ENCODE data around the gene SYCP2.

DNA sequence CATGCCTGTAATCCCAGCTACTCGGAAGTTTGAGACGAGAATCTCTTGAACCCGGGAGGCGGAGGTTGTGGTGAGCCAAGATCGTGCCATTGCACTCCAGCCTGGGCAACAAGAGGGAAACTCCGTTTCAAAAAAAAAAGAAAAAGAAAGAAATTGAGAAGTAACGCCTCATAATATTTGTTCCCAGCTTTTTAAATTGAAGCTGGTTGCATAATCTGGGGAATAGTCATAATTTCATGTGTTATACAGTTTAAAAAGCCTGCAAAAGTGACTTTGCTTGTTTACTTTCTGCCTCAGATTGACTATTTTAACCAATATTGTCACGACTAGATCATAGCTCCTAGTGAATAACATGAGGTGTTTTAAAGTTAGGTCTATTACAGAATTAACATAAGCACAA is 13.9 kb upstream of the SYCP2 start:
- TF ChIP-seq, protein P1, sequence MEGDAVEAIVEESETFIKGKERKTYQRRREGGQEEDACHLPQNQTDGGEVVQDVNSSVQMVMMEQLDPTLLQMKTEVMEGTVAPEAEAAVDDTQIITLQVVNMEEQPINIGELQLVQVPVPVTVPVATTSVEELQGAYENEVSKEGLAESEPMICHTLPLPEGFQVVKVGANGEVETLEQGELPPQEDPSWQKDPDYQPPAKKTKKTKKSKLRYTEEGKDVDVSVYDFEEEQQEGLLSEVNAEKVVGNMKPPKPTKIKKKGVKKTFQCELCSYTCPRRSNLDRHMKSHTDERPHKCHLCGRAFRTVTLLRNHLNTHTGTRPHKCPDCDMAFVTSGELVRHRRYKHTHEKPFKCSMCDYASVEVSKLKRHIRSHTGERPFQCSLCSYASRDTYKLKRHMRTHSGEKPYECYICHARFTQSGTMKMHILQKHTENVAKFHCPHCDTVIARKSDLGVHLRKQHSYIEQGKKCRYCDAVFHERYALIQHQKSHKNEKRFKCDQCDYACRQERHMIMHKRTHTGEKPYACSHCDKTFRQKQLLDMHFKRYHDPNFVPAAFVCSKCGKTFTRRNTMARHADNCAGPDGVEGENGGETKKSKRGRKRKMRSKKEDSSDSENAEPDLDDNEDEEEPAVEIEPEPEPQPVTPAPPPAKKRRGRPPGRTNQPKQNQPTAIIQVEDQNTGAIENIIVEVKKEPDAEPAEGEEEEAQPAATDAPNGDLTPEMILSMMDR (IDR thresholded peaks at IDR 0.05), result no peak
- TF ChIP-seq POLR2AphosphoS5 (IDR thresholded peaks at IDR 0.05), result no peak
- no peak for TF ChIP-seq POLR2A (IDR thresholded peaks at IDR 0.05)
